Loucy (cell line): ENCODE results near the gene POLA1.

Experiments
- H2AFZ ChIP-seq: fragments of 200-600 bp; sonication (generic); 2 replicates; pipeline ENCODE4 v1.6.0; 2016; ENCODE audit warnings: antibody characterized with exemption, mild to moderate bottlenecking, low read length, moderate library complexity
- H3F3A ChIP-seq: fragments of 200-600 bp; 2 replicates; pipeline ENCODE4 v1.6.0; 2016; ENCODE audit warnings: antibody characterized with exemption, low read depth, mild to moderate bottlenecking
- H3K27me3 ChIP-seq: fragments of 200-600 bp; sonication (generic); 2 replicates; pipeline ENCODE4 v1.6.1; 2014; ENCODE audit warnings: low read length, mild to moderate bottlenecking; ENCODE audit not compliant: insufficient read depth, poor library complexity, severe bottlenecking
- H3K36me3 ChIP-seq: fragments of 200-600 bp; sonication (generic); 2 replicates; pipeline ENCODE4 v1.6.1; 2016; ENCODE audit warnings: low read length; ENCODE audit not compliant: insufficient read depth
- H3K4me1 ChIP-seq: fragments of 200-600 bp; sonication (generic); 2 replicates; pipeline ENCODE4 v1.5.1; 2014; ENCODE audit warnings: low read length, mild to moderate bottlenecking; ENCODE audit not compliant: insufficient read depth, poor library complexity, severe bottlenecking
- H3K4me2 ChIP-seq: fragments of 200-600 bp; sonication (generic); 2 replicates; pipeline ENCODE4 v1.6.0; 2014; ENCODE audit warnings: antibody characterized with exemption, low read length, low read depth, mild to moderate bottlenecking; ENCODE audit not compliant: poor library complexity, severe bottlenecking
- H3K4me3 ChIP-seq: fragments of 200-600 bp; sonication (generic); 2 replicates; pipeline ENCODE4 v1.5.1; 2014; ENCODE audit warnings: low read length, mild to moderate bottlenecking, mixed read lengths; ENCODE audit not compliant: poor library complexity, severe bottlenecking
- H3K79me2 ChIP-seq: fragments of 200-600 bp; sonication (generic); 2 replicates; pipeline ENCODE4 v1.6.1; 2014; ENCODE audit warnings: low read length; ENCODE audit not compliant: insufficient read depth
- H3K9ac ChIP-seq: fragments of 200-600 bp; sonication (generic); 2 replicates; pipeline ENCODE4 v1.6.0; 2014; ENCODE audit warnings: mild to moderate bottlenecking, low read depth, low read length, moderate library complexity; ENCODE audit not compliant: poor library complexity, severe bottlenecking
- H3K9me2 ChIP-seq: fragments of 200-600 bp; sonication (generic); replicated peaks from 2 replicates; pipeline ENCODE4 v1.6.1; 2016; ENCODE audit warnings: low read depth, low read length, mixed read lengths
- H3K9me3 ChIP-seq: fragments of 200-600 bp; sonication (generic); 2 replicates; pipeline ENCODE4 v1.6.1; 2014; ENCODE audit warnings: mild to moderate bottlenecking, antibody characterized with exemption, low read length, low read depth; ENCODE audit not compliant: insufficient read depth
- H4K20me1 ChIP-seq: fragments of 200-600 bp; sonication (generic); 2 replicates; pipeline ENCODE4 v1.6.0; 2014; ENCODE audit warnings: antibody characterized with exemption, low read length, mild to moderate bottlenecking; ENCODE audit not compliant: insufficient read depth, poor library complexity, severe bottlenecking
- CTCF ChIP-seq: fragments of 200-600 bp; sonication (generic); conservative IDR thresholded peaks from 2 replicates; pipeline ENCODE4 v1.5.1; 2014; ENCODE audit warnings: mild to moderate bottlenecking, antibody characterized with exemption, low read length
- EZH2phosphoT487 ChIP-seq: fragments of 200-600 bp; IDR thresholded peaks from 2 replicates; pipeline ENCODE4 v1.6.1; 2018; ENCODE audit warnings: antibody characterized with exemption, mild to moderate bottlenecking, moderate library complexity, borderline replicate concordance

POLA1 gene

GRCh38 chrX:24983931-24984330 is 290.2 kb downstream of the POLA1 start:
- Histone ChIP-seq H3K4me2 (no peak overlapping the region), H4K20me1 (no peaks in the 10 kb centered on the region), H3K79me2 (no peaks in the 10 kb centered on the region), H3K36me3 (peaks cover 4% of the 10 kb centered on the region; the same call in 1 of the 2 replicates), H3K9ac (no peak overlapping the region), H3F3A (no peaks in the 10 kb centered on the region), H3K9me2 (no peaks in the 10 kb centered on the region), H3K27me3 (no peaks in the 10 kb centered on the region), H3K4me3 (no peak overlapping the region), H2AFZ (no peak overlapping the region), H3K9me3 (no peaks in the 10 kb centered on the region), H3K4me1 (no peaks in the 10 kb centered on the region)
- TF ChIP-seq CTCF (no peak), EZH2phosphoT487 (no peak)

- Histone ChIP-seq H2AFZ (no peak overlapping the region), H3K4me1 (no peaks in the 10 kb centered on the region), H3K4me3 (no peak overlapping the region), H3K9ac (no peak overlapping the region), H3K9me3 (no peaks in the 10 kb centered on the region), H3F3A (no peaks in the 10 kb centered on the region), H4K20me1 (no peaks in the 10 kb centered on the region), H3K9me2 (no peaks in the 10 kb centered on the region), H3K27me3 (no peaks in the 10 kb centered on the region), H3K36me3 (peaks cover 4% of the 10 kb centered on the region; the same call in 1 of the 2 replicates), H3K4me2 (no peak overlapping the region), H3K79me2 (no peaks in the 10 kb centered on the region)
- TF ChIP-seq CTCF (no peak), EZH2phosphoT487 (no peak)
Observed at GRCh38 chrX:24985120-24985519, 291.4 kb downstream of the POLA1 start.

DNA sequence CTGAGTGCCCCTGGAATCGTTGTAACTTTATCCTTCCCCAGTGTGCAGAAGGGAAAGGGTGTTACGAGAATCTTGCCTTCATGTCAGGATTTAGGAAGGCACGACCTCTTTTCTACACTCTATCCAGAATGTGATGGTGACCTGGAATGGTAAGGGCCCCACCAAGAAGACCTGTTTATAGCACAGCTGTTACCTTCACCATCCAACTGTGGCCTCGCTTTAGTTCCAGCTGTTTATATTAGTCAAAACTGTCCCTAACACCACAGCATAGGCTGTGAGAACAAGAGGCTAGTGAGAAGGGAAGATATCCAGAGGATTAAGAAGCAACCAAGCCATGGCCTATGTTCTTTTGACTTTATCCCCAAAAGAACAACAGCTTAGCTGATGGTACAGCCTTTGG is 294.0 kb downstream of the POLA1 start:
- Histone ChIP-seq H3F3A (no peaks in the 10 kb centered on the region), H3K4me1 (no peaks in the 10 kb centered on the region), H3K79me2 (no peaks in the 10 kb centered on the region), H3K9ac (no peak overlapping the region), H2AFZ (no peak overlapping the region), H3K36me3 (peaks cover 4% of the 10 kb centered on the region; the same call in 1 of the 2 replicates), H3K9me2 (no peaks in the 10 kb centered on the region), H3K27me3 (no peaks in the 10 kb centered on the region), H3K4me2 (no peak overlapping the region), H4K20me1 (no peaks in the 10 kb centered on the region), H3K9me3 (no peaks in the 10 kb centered on the region), H3K4me3 (no peak overlapping the region)
- no peak for TF ChIP-seq EZH2phosphoT487
- no peak for TF ChIP-seq CTCF
